OCI-M2 (cell line): ENCODE measurements around the gene CEP97.
"Not testable (repeated sequence)": the region's sequence is repeated elsewhere in the genome, so short reads cannot be mapped to it uniquely, and the experiment has no call there.

Experiments
- DNase-seq: peaks from one replicate; lab custom pipeline; 2025; ENCODE audit not compliant: unreplicated experiment; lab: John Stamatoyannopoulos, UW

Gene CEP97

DNA sequence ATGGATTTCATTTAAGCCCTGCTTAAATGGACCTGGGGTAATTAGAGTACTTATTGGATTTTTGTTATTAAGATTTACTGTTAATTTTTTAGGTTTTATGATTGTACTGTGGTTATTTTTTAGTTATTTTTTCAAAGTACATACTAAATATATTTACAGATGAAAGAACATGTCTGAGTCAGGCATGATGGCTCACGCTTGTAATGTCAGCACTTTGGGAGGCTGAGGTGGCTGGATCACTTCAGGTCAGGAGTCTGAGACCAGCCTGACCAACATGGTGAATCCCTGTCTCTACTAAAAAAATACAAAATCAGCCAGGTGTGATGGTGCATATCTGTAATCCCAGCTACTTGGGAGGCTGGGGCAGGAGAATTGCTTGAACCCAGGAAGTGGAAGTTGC lies 21.7 kb upstream of the CEP97 start:
- no peak for DNase-seq

DNA sequence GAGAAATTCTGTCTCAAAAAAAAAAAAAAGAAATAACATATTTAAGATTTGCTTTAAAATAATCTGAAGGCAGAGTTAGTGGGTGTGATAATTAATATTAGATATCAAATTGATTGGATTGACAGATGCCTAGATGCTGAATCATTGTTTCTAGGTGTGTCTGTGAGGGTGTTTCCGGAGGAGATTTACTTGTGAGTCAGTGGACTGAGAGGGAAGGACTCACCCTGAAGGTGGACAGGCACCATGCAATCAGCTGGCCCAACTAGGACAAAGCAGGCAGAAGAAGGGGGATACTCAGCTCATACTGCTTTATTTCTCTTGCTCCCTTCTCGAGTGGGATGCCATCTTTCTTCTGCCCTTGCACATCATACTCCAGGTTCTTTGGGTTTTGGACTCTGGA lies 21.2 kb upstream of the CEP97 start:
- no peak for DNase-seq

DNA sequence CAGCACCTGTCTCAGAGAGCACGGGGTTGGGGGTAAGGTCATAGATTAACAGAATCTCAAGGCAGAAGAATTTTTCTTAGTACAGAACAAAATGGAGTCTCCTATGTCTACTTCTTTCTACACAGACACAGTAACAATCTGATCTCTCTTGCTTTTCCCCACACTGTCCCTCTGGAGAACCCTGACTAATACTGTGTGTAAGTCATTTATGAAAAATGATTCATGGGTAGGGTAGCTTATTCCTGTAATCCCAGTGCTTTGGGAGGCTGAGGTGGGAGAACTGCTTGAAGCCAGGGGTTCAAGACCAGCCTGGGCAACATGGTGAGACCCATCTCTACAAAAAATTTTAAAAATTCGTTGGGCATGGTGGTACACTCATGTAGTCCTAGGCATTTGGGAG lies 19.8 kb upstream of the CEP97 start:
- not testable (repeated sequence) for DNase-seq

DNA sequence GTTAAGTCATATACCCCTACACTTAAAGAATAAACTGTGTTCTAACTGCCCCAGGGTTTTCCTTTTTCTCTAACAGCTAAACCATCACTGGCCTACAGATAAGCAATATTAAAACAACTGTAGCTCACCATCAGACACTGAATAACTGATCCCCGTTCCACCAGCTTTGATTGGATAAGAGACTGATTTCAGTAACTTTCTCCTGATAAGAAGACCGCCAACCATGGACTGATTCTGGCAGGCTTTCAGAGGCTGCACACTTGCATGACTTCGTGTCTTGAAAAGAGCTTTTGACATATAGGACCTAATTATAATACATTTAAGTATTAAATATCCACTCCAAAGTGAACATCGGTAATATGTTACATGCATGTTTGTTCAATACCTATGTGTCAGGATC lies 15.3 kb upstream of the CEP97 start:
- DNase-seq: no peak

DNA sequence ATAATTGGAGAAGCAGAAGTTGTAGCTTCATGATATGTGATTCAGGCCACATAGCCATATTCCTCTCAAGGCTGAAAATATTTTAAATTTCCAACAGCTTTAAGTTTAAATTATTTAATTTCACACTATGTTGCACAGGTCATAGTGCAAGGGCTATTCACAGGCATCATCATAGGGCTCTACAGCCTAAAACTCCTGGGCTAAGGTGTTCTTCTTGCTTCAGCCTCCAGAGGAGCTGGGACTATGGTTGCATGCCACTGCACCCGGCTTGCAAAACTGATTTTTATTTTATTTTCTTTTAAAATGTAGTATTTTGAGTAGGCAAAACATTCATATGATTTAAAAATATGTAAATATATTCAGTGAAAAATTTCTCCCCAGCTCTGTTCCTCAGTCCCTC lies 6.0 kb upstream of the CEP97 start:
- DNase-seq: no peak

DNA sequence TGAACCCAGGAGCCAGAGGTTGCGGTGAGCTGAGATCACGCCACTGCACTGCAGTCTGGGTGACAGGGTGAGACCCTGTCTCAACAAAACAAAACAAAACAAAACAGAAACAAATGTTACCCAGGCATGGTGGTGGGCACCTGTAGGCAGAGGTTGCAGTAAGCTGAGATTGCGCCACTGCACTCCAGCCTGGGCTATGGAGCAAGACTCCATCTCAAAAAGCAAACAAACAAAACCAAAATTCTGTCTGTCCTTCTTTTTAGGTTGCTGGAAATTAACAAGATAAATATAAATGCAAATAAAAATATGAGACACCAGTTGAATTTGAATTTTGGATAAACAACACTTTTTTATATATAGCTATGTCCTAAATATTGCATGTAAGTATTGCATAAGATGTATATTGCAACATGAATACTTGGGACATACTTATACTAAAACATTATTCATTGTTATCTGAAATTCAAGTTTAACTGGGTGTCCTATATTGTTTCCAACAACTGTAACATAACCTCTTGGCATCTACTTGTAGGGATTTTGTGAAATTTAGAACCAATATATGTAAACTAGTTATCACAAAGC lies 4.7 kb upstream of the CEP97 start:
- no peak for DNase-seq

DNA sequence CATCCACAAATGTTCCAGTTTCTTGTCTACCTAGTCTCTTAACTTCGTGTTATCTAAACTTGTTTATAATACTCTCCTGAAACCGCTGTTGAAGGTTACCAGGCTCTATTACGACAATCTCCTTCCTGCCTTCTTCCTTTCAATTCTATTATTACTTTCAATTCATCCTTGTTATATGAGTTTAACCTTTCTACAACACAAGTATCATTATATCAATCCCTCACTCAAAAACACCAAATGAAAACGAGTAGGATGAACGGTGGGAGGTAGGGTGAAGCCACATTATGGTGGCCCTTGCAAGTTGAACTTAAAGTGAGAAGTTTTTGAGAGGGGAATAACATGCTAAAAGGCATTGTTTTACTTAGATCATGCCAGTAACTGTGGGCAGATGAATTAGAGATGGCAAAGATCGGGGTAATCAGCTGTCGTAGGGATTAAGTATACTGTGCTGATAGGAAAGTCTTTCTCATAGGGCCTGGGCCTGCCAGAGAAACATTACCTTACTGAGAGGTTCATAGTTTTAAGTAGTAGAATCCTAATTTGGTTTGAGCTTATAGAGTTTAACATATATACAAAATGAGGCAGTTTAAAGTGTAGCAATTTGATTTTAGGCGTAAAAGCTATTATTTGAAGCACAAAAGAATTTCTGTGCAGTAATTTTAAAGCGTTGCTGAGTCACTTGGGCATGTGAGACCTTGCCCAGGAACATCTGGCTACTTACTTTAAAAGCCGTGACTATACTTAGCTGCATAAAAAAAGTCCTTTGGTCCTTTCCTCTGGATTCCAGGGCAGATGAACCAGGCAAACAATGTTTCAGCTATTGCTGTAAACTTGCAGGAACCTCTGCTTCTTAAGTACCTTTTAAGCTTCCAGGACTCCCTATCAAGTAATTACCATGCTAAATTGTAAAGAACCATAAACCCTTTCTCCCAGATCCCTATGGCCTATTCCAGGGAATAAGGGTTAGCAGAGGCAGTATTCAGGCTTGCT lies 3.3 kb upstream of the CEP97 start:
- no peak for DNase-seq

DNA sequence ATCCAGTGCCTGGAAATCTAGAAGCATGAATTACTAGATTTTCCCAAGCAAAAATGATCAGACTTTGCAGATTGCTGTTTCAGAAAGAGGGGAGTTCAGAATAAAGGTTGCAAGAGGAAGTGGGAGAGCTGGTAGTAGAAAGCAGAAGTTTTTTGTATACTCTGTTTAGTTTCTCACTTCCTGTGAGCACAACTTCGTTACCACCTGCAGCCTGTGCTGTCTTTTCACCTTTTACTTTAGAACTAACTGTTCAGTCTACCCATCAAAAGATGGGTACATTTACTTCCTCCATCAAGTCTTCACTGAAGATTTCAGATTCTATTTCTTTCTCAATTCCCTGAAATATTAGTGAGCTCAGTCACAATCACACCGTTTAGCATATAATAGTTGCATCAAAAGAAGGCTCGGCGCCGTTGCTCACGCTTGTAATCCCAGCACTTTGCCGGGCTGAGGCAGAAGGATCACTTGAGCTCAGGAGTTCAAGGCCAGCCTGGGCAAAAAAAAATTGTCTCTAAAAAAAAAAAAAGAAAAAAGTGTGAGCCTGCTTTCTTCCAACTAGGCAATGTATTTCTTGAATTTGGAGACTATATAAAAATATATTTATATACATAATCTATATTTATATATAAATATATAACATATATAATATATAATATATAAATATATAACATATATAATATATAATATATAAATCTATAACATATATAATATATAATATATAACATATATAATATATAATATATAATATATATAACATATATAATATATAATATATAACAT lies 1.8 kb upstream of the CEP97 start:
- DNase-seq: no peak

DNA sequence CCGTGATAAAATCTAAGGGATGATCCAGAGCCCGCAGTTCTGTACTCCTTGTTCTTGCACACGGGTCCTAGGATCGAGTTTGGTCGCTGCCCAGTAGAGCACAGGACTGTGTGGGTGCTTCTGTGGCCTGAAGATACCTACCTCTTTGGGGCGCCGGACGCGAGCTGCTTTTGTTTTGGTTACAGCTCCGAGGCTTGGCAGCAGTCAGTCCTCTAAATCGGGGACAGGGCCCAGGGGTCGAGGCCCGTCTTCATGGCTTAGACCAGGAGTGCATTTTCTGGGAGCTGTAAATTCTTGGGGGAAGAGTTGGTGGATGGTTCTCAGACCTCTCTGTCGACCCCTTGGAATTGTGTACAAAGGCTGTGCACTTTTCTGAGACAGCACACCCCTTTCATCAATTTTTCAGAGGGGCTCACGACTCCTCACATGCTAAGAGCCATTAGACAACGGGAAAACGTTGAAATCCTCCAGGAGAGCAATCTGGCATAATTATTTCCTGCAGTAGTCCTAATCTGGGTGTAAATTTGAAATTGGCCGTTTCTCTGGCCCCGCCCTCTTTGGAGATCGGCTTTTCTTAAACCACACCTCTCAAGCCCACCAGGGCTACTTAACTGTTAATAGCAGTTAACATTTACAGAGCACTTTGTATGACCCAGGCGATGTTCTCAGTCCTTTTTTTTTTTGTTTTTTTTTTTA lies 928 bp downstream of the CEP97 start:
- no peak for DNase-seq

DNA sequence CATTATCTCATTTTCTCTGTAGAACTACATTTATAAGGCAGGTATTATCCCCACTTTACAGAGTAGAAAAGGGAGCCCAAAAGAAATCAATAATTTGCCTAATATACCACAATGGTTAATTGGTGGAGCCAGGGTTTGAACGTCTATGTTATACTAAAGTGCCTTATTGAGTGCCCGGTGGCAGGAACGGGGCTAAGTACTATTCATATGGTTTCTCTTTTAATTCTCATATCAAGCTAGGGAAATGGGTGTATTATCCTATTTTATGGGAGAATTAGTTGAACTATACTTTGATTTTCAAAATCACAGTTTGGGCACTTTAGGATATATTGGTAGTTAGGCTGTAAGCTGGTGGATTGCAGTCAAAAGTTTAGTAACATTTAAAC lies 1.5 kb downstream of the CEP97 start:
- DNase-seq: no peak

DNA sequence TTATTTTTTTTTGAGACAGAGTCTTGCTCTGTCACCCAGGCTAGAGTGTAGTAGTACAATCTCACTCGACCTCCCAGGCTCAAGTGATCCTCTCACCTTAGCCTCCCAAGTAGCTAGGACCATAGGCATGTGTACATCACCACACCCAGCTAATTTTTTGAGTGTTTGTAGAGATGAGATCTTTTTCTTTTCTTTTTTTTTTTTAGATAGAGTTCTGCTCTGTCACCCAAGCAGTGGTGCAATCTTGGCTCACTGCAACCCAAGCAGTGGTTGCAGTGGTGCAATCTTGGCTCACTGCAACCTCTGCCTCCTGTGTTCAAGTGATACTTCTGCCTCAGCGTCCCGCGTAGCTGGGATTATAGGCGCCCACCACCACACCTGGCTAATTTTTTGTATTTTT lies 5.2 kb downstream of the CEP97 start:
- no peak for DNase-seq

DNA sequence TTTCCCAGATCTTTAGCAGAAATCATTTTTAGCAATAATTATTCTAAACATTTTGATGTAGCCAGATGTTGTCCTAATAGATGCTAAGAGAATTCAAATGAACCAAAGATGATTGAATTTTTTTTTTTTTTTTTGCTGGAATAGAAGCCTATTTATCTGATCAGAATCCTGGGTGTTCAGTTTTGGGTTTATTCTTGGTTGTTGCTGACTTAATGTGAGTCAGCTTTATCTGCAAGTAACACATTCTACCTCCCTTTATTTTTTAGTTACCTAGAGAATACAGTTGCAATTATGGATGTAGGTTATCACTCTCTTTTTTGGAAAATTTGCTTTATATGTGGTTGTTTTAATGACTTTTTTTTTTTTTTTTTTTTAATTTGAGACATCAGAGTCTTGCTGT lies 6.4 kb downstream of the CEP97 start:
- DNase-seq: no peak

DNA sequence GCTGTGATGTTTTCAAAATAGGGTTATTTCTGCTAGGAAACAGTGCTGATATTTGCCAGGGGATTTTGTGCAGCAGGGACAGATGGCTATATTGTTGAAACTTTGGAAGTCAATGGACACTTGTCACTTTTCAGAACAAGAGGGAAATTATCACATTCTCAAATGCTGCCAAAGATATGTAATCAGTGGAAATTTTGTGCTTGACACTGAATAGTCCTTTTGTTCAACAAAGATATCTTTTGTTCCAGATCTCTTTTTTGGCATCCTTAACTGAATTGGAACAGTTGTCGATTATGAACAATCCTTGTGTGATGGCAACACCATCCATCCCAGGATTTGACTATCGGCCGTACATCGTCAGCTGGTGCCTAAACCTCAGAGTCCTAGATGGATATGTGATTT lies 7.8 kb downstream of the CEP97 start:
- no peak for DNase-seq

DNA sequence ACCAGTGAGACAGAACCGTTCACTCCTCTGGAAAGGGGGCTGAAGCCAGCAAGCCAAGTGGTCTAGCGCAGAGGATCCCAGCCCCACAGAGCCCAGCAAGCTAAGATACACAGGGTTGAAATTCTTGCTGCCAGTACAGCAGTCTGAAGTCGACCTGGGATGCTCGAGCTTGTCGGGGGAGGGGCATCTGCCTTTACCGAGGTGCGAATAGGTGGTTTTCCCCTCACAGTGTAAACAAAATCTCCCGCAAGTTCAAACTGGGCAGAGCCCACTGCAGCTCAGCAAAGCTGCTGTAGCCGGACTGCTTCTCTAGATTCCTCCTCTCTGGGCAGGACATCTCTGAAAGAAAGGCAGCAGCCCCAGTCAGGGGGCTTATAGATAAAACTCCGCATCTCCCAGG lies 11.4 kb downstream of the CEP97 start:
- no peak for DNase-seq

DNA sequence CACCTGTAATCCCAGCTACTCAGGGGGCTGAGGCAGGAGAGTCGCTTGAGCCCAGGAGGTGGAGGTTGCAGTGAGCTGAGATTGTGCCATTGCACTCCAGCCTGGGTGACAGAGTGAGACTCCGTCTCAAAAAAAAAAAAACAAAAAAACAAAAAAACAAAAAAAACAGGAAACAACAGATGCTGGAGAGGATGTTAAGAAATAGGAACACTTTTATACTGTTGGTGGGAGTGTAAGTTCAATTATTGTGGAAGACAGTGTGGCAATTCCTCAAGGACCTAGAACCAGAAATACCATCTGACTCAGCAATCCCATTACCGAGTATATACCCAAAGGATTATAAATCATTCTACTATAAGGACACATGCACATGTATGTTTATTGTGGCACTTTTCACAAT lies 17.5 kb downstream of the CEP97 start:
- not testable (repeated sequence) for DNase-seq

DNA sequence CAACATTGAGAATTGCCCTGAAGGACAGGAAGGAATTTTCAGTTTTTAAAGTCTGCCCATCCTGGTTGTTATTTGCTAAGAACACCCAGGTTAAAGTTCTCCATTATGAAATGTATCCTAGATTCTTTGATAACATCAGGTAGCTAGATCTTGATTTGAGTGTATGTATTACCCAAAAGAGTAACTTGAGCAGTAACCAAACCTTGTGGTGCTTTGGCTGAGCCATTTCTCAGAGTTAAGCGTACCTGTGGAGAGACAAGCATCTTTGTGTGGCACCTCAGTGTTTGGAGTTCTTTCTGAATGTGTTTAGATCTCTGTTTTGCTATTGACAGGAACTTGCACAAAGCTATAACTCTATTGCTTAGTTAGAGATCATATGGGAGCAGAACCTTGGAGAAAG lies 20.4 kb downstream of the CEP97 start:
- no peak for DNase-seq

DNA sequence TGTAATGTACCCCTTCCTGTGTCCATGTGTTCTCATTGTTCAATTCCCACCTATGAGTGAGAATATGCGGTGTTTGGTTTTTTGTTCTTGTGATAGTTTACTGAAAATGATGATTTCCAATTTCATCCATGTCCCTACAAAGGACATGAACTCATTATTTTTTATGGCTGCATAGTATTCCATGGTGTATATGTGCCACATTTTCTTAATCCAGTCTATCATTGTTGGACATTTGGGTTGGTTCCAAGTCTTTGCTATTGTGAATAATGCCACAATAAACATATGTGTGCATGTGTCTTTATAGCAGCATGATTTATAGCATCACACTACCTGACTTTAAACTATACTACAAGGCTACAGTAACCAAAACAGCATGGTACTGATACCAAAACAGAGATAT lies 21.5 kb downstream of the CEP97 start:
- not testable (repeated sequence) for DNase-seq

DNA sequence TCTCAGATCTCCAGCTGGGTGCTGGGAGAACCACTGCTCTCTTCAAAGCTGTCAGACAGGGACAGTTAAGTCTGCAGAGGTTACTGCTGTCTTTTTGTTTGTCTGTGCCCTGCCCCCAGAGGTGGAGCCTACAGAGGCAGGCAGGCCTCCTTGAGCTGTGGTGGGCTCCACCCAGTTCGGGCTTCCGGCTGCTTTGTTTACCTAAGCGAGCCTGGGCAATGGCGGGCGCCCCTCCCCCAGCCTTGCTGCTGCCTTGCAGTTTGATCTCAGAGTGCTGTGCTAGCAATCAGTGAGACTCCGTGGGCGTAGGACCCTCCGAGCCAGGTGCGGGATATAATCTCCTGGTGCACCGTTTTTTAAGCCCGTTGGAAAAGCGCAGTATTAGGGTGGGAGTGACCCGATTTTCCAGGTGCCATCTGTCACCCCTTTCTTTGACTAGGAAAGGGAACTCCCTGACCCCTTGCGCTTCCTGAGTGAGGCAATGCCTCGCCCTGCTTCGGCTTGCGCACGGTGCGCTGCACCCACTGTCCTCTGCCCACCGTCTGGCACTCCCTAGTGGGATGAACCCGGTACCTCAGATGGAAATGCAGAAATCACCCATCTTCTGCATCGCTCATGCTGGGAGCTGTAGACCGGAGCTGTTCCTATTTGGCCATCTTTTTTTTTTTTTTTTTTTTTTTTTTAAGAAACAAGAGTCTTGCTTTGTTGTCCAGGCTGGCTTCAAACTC lies 29.1 kb downstream of the CEP97 start:
- not testable (repeated sequence) for DNase-seq

DNA sequence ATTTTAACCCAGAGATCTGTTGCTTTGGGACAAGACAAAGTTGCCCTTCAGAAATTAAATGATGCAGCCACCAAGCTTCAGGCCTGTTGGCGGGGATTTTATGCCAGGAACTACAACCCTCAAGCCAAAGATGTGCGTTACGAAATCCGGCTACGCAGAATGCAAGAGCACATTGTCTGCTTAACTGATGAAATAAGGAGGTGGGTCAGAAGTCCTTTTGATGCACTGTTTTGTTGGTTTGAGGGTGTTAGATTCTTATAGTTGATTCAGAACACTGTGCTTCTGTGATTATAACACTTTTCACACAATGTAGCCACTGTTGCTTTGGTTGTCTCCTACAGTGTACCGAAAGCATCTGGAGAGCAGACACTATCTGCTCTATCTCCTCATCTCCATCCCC lies 33.8 kb downstream of the CEP97 start:
- DNase-seq: no peak

DNA sequence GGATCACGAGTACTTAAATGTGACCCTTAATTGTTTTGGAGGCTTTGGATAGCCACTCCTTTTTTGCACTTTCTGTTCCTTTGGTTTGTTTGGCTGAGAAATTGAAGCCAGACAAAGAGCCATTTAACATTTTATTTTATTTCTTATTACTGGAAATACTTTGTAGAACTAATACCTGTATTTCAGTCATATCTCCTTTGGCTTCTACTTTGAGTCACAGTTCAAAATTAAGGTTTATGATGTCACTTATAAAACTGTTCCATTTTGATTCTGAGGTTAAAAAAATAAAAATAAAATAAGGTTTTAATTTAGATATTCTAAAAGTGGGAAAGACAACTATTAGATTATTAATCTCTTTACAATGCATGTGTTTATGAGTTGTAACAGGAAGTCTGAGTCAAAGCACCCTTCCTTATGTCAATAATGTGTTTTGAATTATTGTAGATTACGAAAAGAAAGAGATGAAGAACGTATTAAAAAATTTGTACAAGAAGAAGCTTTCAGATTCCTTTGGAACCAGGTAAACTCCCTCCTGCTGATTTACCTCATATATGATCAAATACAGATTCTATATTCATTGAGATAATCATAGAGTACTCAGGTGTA lies 37.7 kb downstream of the CEP97 start:
- no peak for DNase-seq
